Astrocyte of the cerebellum (primary cell): ENCODE data around the gene GPR78.

ENCODE experiments used
- DNase-seq: peaks from one replicate; pipeline ENCODE4 v3.0.0-alpha.2; 2011; ENCODE audit warnings: low read depth
- H3K4me3 ChIP-seq: 2 replicates; pipeline ENCODE4 v1.5.1; 2011; ENCODE audit warnings: mild to moderate bottlenecking, low read depth, low read length, moderate library complexity
- CTCF ChIP-seq: IDR thresholded peaks from 2 replicates; pipeline ENCODE4 v1.5.1; 2012; ENCODE audit warnings: low read length, low read depth, moderate library complexity, mild to moderate bottlenecking; ENCODE audit errors: missing control alignments
- in situ Hi-C: cut with HindIII; loops from 2 replicates; pipeline ENCODE4 v1.10.0; 2017; ENCODE audit warnings: low sequenced_read_pairs

Gene GPR78

DNA sequence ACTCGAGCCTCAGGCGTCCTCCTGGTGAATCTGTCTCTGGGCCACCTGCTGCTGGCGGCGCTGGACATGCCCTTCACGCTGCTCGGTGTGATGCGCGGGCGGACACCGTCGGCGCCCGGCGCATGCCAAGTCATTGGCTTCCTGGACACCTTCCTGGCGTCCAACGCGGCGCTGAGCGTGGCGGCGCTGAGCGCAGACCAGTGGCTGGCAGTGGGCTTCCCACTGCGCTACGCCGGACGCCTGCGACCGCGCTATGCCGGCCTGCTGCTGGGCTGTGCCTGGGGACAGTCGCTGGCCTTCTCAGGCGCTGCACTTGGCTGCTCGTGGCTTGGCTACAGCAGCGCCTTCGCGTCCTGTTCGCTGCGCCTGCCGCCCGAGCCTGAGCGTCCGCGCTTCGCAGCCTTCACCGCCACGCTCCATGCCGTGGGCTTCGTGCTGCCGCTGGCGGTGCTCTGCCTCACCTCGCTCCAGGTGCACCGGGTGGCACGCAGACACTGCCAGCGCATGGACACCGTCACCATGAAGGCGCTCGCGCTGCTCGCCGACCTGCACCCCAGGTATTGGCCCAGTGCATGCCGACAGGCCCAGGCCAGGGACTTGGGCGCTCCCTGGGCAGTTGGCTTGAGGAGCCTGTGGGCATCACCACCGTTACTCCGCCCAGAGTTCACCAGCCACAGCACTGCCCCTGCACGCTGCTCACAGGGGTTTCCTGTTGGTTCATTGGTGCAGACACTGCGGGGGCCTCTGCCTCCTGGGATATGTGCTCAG, 1.1 kb downstream of the GPR78 start:
- DNase-seq = no peak

GRCh38 chr4:8582016-8582415, 1.8 kb downstream of the GPR78 start:
- TF ChIP-seq CTCF = no peak
- in situ Hi-C loops = no loop called here
- H3K4me3 ChIP-seq = no peak overlapping the region
- no peak for DNase-seq

More for the DNA sequence above, 1.1 kb downstream of the GPR78 start:
- no peak overlapping the region for H3K4me3 ChIP-seq
- in situ Hi-C loops = no loop called here
- TF ChIP-seq CTCF = no peak

DNA sequence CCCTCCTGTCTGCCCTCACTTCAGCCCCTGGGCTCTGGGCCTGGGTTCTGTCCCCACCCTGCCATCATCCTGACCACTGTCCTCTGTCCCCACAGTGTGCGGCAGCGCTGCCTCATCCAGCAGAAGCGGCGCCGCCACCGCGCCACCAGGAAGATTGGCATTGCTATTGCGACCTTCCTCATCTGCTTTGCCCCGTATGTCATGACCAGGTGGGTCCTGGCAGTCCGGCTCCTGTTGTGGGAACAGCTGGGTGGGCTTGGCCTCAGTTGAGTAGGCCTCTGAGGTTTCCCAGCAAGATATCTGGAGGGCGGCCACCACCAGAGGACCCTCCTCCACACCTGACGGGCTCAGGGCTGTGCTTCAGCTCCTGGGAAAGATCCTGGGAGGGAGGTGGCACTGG, 2.2 kb downstream of the GPR78 start:
- no peak for TF ChIP-seq CTCF

GRCh38 chr4:8582941-8583654, 2.9 kb downstream of the GPR78 start:
- in situ Hi-C loops = no loop called here
- DNase-seq = no peak
- H3K4me3 ChIP-seq = no peak overlapping the region
- TF ChIP-seq CTCF = no peak

More for the DNA sequence above, 2.2 kb downstream of the GPR78 start:
- in situ Hi-C loops = no loop called here
- no peak overlapping the region for H3K4me3 ChIP-seq
- DNase-seq = no peak

GRCh38 chr4:8583655-8584025, 3.4 kb downstream of the GPR78 start:
- TF ChIP-seq CTCF = no peak
- no peak for DNase-seq
- H3K4me3 ChIP-seq = no peak overlapping the region
- in situ Hi-C loops = no loop called here

GRCh38 chr4:8585186-8585585, 5.0 kb downstream of the GPR78 start:
- TF ChIP-seq CTCF = no peak

More at GRCh38 chr4:8585186-8585585, 5.0 kb downstream of the GPR78 start:
- no peak overlapping the region for H3K4me3 ChIP-seq
- in situ Hi-C loops = no loop called here
- DNase-seq = no peak
